SU-DHL-6 (cell line): ENCODE measurements around the gene CAMK2N2.

Experiments used
- CTCF ChIP-seq: fragments of 200-600 bp; sonication (generic); IDR thresholded peaks from one replicate; pipeline ENCODE4 v1.5.1; 2017; ENCODE audit warnings: antibody characterized with exemption, mild to moderate bottlenecking, low read length, moderate library complexity; ENCODE audit not compliant: insufficient read depth, poor library complexity, severe bottlenecking
- EZH2phosphoT487 ChIP-seq: fragments of 200-600 bp; sonication (generic), shearing (Covaris generic); conservative IDR thresholded peaks from 2 replicates; pipeline ENCODE4 v1.6.1; 2018; ENCODE audit warnings: mild to moderate bottlenecking, antibody characterized with exemption, low read length, moderate library complexity, mixed read lengths

DNA sequence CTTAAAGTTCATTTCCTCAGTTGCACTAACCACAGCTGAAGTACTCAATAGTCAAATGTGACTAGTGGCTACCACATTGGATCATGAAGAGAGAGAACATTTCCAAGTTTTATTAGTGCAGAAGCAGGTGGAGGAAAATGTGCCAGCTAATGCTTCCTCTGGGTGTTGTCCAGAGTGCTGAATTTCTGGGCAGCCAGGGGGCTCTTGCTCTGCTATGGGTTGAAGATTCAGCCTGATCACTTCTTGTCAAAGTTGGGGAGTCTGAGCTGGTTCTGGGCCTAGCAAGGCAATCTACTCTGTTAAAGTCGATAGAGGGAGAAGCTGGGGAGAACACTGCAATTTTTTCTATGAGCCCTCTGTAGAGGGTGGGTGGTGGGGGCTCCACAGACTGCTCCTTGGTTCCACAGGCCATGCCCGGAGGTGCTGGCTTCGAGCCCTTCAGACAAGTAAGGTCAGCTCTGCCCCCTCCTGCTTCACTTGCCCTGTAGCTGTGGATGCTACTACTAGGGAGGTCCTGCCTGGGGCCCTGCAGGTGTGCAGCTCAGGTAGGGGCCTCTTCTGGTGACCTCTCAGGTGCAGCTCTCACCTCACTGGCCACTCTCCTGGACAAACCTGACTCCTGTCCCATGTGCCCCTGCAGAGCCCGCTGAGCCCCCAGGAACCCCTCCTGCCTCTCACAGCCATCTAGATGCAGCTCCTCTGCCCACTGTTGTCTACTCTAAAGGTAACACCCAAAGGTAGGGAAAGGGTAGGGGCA, 20.8 kb downstream of the CAMK2N2 start:
- TF ChIP-seq CTCF (no peak), EZH2phosphoT487 (no peak)
